CD4-positive, alpha-beta T cell treated with Interleukin-6 for 4 hours (primary cell): ENCODE data around the gene BIRC2.

Experiments
- DNase-seq: peaks from one replicate; pipeline ENCODE4 v3.0.0-alpha.2; 2020; ENCODE audit warnings: mixed read lengths

The BIRC2 gene

DNA sequence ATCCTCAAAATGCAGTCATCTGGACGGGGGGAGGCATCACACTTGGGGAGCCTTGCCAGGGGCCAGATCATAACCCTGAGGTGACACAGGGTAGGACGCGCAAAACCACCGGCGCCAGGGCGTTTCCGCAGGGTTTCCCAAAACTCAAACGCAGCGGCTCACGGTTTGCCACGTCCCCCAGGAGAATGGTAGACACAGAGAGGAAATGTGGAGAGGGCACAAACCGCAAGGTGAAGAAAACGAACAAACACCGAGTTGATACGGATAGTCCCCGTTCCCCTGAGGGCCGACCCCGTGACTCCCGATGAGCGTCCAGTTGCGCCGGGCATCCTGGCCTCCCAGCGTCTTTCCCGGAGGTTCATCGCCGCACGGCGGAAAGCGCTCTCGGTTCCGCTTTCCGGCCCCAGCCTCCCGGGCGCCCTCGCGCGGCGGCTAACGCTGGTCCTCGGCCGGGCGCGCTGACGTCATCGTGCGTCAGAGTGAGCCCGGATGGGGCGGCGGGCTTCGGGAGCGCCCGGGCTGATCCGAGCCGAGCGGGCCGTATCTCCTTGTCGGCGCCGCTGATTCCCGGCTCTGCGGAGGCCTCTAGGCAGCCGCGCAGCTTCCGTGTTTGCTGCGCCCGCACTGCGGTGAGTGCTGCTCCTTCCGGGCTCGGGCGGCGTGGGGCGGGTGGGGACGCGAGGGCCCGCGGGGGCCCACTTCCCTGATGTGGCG lies at the start of gene BIRC2:
TSS of gene BIRC2 (plus strand) at position 467 of the 714 bp plus-strand sequence. CDS start 2,641 bp downstream, outside the sequence.
- peak; percentile 95 for DNase-seq

DNA sequence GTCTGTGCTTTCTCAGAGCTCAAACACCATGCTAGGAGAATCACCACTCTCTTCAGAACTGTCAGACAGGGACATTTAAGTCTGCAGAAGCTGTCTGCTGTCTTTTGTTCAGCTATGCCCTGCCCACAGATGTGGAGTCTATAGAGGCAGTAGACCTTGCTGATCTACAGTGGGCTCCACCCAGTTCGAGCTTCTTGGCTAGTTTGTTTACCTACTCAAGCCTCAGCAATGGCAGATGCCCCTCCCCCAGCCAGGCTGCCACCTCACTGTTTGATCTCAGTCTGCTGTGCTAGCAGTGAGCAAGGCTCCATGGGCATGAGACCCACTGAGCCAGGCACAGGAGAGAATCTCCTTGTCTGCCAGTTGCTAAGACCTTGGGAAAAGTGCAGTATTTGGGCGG lies 46.2 kb upstream of the BIRC2 start:
- peak; percentile 78 for DNase-seq

DNA sequence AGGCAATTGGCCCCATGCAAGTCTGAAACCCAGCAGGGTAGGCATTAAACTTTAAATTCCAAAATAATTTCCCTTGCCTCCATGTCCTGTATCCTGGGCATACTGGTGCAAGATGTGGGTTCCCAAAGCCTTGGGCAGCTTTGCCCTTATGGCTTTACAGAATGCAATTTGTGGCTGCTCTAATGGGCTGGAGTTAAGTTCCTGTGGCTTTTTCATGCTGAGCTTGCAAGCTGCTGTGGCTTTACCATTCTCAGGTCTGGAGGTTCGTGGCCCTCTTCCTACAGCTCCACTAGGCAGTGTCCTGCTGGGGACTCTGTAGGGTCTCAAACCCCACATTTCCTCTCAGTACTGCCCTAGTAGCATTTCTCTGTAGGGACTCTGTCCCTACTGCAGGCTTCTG lies 44.8 kb upstream of the BIRC2 start:
- no peak for DNase-seq

DNA sequence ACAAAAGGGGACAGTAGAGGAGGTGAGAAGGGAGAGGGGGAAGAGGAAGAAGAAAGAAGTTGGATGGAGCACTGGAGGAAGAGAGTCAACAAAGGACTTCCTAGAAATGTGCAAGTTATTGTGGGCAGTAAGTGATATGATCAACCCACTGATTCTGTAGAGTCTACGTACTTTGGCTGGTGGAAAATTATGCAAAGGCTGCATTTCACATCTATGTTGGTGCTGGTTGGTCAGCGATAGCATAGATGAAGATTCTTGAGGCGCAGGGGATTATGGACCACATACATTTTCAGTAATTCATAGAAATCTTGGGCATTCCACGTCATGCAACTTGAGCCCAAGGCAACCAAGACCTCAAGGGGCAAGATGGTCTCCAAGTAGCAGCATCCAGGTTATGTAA lies 42.3 kb upstream of the BIRC2 start:
- no peak for DNase-seq

DNA sequence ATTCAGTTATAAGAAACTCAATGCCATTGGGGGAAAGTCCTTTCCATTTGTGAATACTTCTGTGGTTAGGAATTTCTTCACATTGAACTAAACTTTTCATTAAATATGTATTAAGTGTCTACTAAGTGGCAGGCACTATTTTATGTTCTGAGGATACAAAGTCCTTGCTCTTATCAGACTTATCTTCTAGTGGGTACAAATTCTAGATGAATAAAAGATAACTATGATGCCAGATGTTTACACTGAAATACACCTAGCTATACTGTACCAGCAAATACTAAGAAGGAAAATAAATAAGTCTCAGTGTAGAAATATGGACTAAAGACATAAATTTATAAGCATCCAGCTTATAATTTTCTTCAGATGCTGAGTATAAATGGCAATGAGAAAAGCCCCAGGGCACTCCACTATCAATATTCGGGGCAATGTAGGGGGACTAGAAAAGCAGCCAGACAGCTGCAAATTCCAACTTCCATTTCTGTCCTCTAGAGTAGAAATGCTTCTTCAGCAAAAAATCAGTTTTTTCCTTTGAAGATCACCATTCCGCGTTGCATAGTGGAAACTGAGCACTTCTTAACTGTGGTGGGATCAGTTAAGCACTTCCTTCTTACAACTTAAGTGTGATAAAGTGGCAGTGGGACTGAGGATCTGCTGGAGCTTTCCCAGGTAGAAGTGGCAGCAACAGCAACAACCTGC lies 41.5 kb upstream of the BIRC2 start:
- DNase-seq, result no peak

DNA sequence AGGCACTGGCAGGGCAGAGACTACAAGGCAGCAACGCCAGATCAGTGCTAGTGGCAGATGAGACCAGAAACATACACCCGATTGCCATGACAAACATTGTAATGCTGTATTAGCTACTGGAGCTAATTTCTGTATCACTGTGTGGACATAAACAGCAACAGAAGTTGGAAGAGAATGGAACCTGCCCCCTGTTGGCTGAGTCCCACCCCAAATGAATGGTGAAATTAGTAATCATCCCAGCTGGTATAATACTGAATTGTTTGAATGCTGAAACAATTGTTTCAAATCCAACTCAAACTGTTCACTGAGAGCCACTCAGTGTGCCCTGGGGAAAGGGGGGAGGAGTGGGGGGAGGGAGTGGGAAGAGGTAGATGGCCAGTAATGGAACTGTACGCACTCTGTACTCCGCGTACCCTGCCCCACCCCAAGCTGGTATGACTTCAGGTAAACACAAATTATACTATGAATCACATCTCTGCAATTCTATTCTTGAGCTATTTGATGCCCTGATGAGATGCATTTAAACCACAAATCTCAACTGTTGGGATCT lies 40.9 kb upstream of the BIRC2 start:
- peak; percentile 60 for DNase-seq

DNA sequence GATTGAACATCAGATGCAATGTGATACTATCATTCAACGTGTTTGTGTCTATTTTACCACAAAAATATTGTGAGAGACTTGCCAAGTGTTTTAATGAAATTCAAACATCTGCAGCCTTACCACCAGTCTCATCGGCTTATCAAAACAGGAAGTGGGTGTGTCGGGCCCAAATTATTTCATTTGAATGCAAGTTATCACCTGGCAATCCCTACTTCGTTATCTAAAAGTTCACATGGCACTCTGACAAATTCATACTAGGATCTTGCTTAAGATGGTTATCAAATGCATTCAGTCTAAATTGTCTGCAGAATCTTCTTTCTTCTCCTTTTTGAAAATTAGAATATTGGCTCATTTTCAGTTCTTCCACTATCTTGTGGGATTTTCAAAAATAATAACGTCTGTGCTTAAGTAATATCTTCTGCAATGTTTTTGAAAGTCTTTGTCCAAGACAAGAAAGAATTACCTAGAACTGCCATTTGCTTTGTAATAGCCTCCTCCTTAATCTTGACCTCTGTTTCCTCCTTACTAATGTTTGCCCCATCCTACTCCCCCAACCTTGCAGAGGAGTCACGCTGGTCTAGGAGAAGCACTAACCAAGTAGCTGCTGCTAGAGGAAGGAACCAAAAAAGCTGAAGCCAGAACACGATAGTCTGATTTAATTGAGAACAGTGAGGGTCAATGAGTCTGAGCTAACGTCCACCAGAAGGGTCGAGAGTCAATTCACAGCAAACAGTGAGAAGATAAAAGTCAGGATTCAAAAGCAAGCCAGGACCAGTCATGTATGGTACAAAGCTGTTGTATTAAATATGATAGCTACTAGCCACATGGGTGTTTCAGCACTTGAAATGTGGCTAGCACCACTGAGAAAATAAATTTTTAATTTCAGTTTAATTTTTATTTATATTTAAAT lies 39.9 kb upstream of the BIRC2 start:
- DNase-seq, result peak; percentile 74

DNA sequence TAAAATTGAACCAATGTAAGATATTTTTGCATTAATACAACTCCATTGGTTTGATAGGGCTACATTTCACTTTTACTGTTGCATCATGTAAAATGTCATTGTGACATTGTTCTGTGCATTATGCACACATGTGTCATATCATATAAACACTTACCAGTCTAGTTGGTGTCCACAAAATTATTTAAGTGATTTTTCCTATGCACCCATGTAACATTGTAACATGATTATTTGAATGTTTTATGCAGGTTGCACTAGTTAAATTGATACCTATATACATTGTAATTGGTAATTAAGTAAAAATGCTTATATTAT lies 39.3 kb upstream of the BIRC2 start:
- DNase-seq, result no peak

DNA sequence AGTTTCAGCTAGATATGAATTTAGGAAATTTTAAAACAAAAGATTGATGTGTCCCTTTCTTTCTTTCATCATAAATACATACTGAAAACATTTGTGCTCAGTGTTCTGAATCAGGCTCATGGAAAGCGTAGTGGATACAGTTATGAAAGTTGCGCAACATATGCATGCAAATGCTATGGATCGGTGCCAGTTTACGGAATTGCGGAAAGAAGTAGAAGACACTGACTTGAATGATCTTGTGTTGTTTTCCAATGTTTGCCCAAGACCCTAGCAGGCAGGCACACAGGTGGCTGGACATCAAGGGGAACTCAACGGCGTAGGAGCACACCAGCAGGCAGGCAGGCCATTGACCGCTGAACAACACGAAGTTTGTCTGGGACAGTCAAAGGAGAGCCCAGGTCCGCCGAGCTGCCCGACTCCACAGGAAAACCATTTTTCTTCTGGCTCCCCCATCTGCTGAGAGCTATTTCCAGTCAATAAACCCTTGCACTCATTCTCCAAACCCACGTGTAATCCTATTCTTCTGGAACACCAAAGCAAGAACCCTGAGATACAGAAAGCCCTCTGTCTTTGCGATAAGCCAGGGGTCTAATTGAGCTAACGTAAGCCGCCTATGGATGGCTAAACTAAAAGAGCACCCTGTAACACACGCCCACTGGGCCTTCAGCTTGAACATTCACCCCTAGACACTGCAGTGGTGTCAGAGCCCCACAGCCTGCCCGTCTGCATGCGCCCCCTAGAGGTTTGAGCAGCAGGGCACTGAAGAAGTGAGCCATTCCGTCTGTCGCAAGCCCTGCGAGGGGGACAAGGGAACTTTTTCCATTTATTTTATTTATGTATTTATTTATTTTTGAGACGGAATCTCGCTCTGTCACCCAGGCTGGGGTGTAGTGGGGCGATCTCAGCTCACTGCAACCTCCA lies 37.1 kb upstream of the BIRC2 start:
- no peak for DNase-seq

DNA sequence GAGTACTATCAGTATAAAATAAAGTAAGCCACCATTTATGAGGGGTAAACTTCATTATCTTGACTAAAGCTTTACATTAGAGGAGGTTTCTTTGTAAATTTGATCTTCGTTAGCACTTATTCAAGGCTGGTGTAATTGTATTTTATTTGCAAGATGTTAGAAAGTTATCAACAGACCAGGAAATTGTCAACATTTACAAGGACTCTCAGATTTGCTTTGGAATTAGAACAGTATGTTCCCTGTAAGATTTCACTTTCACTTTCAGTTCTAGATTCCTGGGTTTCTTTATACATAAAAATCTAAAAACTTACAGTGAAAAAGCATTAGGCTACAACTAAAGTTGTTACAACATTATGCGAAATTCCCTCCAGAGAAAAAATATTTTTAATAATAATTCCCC lies 34.3 kb upstream of the BIRC2 start:
- DNase-seq, result no peak

DNA sequence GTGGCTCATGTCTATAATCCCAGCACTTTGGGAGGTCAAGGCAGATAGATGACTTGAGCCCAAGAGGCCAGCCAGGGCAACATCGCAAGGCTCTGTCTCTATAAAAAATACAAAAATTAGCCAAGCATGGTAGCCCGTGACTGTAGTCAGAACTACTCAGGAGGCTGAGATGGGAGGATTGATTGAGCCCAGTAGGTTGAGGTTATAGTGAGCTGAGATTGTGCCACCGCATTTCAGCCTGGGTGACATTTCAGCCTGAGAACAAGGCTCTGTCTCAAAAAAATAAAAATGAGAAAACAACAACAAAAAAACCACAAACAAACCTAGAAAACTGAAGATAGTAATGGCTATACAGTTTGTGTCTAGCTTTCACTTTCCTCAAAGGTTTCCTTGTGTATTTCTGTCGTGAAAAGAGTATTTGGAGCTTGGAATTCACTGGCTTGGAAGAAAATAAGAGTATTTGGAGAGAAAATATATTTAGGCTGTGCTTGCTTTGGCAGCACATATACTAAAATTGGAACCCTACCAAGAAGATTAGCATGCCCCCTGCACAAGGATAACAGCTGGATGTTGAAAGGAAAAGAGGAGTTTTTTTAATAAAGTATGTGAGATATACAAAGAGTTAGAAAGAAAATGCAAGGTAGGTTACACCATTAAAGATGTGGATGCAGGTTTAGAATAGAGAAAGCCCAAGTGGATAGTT lies 33.6 kb upstream of the BIRC2 start:
- no peak for DNase-seq

DNA sequence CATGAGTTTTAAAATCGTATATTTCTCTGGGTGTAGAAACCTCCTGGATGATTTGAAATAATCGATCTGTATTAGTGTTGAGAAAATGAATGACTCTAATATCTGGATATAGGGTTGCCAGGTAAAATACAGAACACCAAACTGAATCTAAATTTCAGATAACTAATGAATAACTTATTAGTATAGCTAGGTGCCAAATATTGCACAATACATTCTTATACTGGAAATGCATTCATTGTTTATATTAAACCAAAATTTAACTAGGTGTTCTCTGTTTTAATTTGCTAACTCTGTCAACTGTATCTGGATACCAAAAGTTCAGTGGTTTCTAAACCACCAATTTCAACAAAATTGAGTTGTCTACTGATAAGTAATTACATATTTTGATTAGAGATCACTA lies 32.2 kb upstream of the BIRC2 start:
- DNase-seq, result no peak

DNA sequence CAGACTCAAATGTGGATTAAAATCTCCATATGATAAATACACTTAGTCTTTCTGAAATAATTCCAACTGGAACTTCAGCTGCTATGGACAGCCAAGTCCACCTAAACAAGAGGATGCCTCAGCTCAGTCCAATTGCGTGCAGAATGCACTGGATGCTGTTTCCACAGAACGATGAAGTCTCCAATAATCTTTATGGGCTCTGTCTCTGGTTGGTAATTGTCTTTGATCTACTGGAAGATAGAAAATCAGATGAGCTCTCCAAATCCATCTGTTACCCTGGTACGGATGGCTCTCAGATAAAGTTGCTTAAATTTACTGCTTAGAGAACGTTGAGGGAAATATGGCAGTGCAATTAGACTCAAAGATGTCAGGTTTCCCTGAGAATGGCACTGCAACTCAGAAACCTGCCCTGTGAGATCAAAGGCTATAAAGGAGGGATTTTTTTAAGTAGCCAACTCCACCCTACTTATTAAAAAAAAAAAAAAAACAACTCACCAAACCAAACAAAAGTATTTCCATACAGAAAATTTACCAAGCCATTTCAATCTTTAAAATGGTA lies 30.6 kb upstream of the BIRC2 start:
- no peak for DNase-seq

DNA sequence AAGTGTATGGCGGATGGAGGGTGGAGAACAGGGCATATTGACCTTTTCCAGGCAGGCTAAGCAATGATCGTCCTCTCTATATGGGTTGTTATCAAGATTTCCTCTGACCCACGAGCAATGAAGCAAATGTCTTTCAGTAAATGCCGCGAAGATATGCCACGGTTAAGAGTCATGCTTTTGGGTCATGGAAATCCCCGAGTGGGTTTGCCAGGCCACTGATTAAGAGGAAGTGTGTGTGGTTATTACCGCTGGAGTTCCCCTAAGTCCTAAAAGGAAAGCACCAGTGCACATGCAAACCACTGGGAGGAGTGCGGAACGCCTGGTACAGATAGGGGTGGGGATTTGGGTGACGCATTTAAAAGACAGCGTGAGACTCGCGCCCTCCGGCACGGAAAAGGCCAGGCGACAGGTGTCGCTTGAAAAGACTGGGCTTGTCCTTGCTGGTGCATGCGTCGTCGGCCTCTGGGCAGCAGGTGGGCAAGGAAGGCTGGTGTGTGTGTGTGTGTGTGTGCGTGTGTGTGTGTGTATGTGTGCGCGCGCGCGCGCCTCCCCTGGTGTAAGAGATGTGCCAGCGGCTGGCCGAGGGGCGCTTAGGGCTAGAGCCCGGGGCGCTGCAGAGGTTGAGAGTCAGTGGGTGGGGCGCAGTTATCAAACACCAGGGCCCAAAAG lies 29.8 kb upstream of the BIRC2 start, which contains the start of gene BIRC3:
TSS of gene BIRC3 (plus strand) at position 386 of the 669 bp plus-strand sequence. CDS start 7,026 bp downstream, outside the sequence.
- peak; percentile 89 for DNase-seq

DNA sequence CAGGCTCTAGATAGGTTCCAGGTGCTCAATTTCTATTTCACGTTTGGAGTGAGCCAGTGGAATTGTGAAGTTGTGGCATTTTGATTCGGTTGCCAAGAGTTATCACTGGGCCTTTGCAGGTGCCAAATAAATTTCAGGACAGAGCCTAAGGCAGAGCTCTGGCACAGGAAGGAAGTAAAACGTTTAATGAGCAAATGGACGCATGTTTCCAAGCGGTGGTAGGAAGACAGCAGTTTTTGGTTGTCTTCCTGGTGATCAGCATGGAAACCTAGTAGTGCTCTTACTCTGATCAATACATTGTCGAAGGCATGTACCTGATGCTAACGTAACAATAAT lies 29.3 kb upstream of the BIRC2 start:
- no peak for DNase-seq

DNA sequence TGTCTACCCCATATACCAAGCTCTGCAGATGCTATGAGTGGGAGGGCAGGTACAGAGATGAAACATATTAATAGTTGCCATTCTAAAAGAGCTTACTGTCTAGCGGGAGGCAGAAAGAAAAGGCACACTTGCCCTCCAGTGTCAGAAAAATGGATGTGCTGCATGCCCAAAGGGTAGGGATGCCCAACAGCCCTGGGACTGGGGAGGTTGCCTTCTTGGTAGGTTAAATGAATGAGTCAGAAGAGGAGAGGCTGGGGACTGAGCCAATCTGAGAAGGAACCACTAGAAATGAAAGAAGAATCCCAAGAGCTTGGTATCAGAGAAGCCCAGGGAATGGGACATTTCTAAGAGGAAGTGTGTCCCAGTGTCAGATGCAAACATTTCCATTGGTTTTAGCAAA lies 28.5 kb upstream of the BIRC2 start:
- DNase-seq, result peak; percentile 69

DNA sequence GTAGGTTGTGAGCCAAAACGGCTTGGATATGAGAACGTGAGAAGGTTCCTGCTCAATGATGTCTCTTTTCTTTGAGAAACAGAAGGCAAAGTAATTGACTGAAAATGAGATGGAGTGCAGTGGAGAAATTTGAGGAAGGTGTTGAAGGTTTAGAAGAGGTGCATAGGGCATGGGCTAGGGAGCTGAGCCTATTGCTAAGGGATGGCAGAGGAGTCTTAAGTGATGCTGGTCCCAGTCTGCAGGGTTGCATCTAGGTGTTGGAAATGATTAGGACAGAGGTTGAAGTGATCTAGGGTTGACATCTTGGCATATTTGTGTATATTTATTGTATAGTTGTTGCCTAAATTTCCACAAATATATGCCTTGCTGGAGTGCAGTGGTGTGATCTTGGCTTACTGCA lies 27.5 kb upstream of the BIRC2 start:
- DNase-seq, result no peak

DNA sequence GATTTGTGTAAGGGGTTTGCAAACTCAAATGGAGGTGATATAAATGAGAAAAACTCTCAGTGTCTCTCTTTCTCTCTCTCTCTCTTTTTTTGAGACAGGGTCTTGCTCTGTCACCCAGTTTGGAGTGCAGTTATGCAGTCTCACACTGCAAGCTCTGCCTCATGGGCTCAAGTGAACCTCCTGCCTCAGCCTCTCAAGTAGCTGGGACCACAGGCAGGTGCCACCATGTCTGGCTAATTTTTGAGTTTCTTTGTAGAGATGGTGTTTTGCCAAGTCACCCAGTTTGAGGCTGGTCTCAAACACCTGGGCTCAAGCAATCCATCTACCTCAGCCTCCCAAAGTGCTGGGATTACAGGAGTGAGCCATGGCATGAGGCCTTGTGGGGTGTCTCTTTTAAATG lies 26.8 kb upstream of the BIRC2 start:
- DNase-seq, result no peak

DNA sequence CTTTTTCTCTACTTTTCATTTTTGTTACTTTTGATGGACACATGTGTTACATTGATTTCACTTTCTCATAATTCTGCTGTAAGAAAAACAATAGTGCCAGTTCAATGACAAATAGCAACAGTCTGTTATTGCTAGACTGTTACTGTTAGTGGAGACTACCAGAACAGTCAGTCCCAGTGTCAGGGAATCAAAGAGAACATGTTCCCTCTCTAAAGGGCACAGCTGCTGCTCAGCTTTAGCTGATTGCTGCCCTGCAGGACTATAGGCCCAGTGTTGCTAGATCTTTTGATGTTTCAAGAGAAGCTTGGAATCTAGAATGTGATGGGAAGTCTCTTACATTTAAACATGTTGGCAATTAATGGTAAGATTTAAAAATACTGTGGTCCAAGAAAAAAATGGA lies 26.3 kb upstream of the BIRC2 start:
- no peak for DNase-seq

DNA sequence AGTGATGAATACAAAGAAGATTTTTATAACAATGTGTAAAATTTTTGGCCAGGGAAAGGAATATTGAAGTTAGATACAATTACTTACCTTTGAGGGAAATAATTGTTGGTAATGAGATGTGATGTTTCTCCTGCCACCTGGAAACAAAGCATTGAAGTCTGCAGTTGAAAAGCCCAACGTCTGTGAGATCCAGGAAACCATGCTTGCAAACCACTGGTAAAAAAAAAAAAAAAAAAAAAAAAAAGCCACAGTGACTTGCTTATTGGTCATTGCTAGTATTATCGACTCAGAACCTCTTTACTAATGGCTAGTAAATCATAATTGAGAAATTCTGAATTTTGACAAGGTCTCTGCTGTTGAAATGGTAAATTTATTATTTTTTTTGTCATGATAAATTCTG lies 24.5 kb upstream of the BIRC2 start:
- DNase-seq, result peak; percentile 34
